Duodenal mucosa (tissue), 2 donors: ENCODE data around the gene ROPN1.
"Not testable (repeated sequence)": the region's sequence is repeated elsewhere in the genome, so short reads cannot be mapped to it uniquely, and the experiment has no call there.

Experiments used
- H3K27ac ChIP-seq: one replicate; pipeline ENCODE4 v1.7.0; 2013; ENCODE audit warnings: low read depth, low read length
- H3K27me3 ChIP-seq, 2 donors: one replicate each; pipeline ENCODE4 v1.7.0; 2013; ENCODE audit warnings: low read length in 2 of 2, control low read depth in 1 of 2; ENCODE audit not compliant: insufficient read depth in 2 of 2, control insufficient read depth in 1 of 2
- H3K36me3 ChIP-seq, 2 donors: one replicate each; pipeline ENCODE4 v1.7.0; 2013; ENCODE audit warnings: low read length in 2 of 2, control low read depth in 1 of 2; ENCODE audit not compliant: insufficient read depth in 2 of 2, control insufficient read depth in 1 of 2
- H3K4me1 ChIP-seq, 2 donors: one replicate each; pipeline ENCODE4 v1.7.0; 2013; ENCODE audit warnings: low read length in 2 of 2, control low read depth in 1 of 2; ENCODE audit not compliant: insufficient read depth in 2 of 2, control insufficient read depth in 1 of 2
- H3K4me3 ChIP-seq, 2 donors: one replicate each; pipeline ENCODE4 v1.7.0; 2013; ENCODE audit warnings: low read length in 2 of 2, low read depth in 1 of 2
- H3K9ac ChIP-seq, 2 donors: one replicate each; pipeline ENCODE4 v1.7.0; 2013; ENCODE audit warnings: low read length in 2 of 2, low read depth in 1 of 2
- H3K9me3 ChIP-seq, 2 donors: one replicate each; pipeline ENCODE4 v1.7.0; 2013; ENCODE audit warnings: low read length in 2 of 2, control low read depth in 1 of 2; ENCODE audit not compliant: control insufficient read depth in 1 of 2

Gene ROPN1

DNA sequence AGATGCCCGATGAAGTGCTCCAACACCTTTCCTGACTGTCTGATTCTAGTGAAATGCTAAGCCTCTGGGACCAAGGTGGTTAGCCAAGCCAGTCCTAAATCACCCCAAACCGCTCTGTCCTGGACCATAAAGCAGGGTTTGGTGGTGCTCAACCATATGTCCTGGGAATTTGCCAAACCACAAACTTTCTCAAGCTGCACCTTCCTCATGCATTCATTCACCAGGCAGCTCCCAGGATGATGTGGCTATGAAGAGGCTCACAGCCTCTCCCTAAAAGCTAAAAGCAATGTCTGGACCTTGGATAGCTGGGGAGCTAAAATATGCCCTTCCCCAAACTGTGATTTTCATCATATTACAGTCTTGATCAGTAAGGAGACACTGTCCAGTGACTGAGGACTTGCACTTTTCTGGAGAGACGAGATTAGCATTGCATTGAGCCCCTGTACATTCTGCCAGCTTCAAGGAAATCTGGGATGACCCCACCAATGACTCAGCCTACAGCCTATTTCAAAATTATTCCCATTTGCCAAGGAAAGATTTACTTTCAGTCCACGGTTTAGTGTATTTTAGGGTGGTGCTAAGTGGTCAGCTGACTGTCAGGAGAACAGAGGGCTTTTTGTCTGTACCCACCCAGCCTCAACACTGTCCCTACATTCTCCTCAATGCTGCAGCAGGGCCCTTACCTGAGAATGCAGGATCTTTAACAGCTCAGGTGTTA is 15.6 kb downstream of the ROPN1 start:
- H3K27ac ChIP-seq, H3K9ac ChIP-seq, H3K27me3 ChIP-seq, H3K4me1 ChIP-seq, H3K36me3 ChIP-seq, H3K4me3 ChIP-seq, H3K9me3 ChIP-seq: not testable (repeated sequence)

DNA sequence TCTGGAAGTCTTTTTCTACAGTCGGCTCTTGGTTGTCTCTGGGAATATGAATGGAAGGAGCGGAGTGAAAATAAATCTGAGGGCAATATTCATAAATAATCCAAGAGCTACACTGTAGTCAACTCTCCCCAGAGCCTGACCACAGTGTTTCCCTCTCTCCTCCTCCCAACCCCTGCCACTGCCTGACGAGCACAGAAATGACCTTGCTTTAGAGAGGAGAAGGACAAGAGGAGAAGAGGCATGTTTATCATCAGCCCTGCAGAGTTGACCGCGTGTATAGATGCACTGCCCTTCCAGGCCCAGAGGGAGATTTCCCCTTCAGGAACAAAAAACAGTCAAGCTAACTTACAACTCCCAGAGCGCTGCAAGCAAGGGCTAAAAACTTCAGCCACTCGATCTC is 16.9 kb downstream of the ROPN1 start:
- H3K9ac ChIP-seq, H3K27me3 ChIP-seq, H3K4me1 ChIP-seq, H3K4me3 ChIP-seq, H3K9me3 ChIP-seq, H3K36me3 ChIP-seq, H3K27ac ChIP-seq: not testable (repeated sequence)

DNA sequence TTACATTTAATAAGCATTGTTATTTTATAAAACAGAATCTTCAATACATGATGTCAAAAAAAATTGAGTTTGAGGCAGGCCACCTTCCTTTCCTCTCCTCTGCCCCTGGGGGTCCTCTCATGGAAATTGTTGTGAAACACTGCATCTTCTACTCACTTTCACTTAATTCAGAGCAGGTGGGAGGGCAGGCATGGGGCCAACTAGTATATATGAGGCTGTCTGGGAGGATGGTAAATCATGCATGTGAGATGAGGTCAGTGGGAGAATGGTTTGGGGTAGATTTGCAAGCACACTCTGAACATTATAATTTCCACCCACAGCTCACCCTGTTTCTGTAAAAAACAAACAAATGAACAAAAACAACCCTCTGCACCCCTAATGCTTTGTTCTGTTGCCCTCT is 20.5 kb downstream of the ROPN1 start:
- H3K36me3 ChIP-seq: no peaks in the 10 kb centered on the region
- no peaks in the 10 kb centered on the region for H3K9me3 ChIP-seq
- no peaks in the 10 kb centered on the region for H3K27me3 ChIP-seq
- H3K9ac ChIP-seq: no peak overlapping the region
- no peak overlapping the region for H3K27ac ChIP-seq
- H3K4me1 ChIP-seq: no peaks in the 10 kb centered on the region
- H3K4me3 ChIP-seq: no peak overlapping the region

DNA sequence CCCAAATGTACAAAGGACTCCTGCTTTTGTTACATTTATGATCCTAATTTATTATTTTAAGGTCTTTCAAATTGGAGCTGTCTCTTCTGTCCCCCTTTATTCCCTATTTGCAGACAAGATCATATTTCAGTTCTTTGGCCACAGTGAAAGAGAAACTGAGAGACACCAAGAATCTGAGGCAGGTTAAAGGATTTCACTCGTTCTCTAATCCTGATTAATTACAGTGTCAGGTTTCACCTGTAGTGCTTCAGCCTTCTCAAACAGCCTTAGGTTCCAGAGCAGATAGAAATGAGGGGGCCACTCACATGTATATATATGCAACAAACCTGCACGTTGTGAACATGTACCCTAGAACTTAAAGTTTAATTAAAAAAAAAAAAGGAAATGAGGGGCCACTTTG is 24.7 kb downstream of the ROPN1 start:
- not testable (repeated sequence) for H3K9ac ChIP-seq, H3K4me1 ChIP-seq

DNA sequence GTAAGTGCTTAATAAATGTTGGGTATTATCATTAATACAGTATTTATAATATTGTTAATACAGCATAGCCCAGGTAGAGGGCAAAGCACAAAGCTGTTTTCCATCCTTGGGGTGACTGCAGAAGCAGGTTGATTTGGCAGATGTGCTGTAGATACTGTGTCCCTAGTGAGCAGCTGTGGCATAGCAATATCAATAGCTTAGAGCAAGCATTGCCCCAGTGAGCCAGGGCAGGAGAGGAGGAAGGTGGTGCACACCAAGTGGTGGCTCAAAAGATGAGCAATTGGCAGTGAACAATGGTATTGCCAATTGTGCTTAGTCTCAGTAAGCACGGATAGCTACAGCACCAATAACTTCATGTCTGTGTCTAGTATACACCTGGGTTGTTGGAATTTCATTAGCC is 25.1 kb downstream of the ROPN1 start:
- H3K36me3 ChIP-seq, H3K4me1 ChIP-seq, H3K27me3 ChIP-seq, H3K9ac ChIP-seq, H3K9me3 ChIP-seq, H3K27ac ChIP-seq, H3K4me3 ChIP-seq: not testable (repeated sequence)

More for the DNA sequence above, 24.7 kb downstream of the ROPN1 start:
- not testable (repeated sequence) for H3K27me3 ChIP-seq, H3K36me3 ChIP-seq, H3K9me3 ChIP-seq, H3K27ac ChIP-seq, H3K4me3 ChIP-seq

DNA sequence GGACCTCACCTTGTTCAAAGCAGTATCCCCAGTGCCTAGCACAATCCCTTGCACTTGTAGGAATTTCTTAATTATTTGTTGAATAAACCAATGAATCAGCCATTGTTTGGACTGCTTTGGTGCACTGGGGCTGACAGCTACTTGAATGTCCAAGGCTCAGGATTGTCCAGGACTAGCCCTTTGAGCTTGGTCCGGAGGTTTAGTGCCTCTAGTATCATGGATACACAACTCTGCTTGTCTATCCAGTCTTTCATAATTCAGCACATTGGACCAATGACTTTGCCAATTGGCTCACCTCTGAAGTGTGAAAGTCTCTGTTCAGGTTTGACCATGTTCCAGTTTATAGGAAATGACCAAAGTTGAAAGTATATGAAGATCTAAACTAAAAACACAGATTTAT is 27.1 kb downstream of the ROPN1 start:
- not testable (repeated sequence) for H3K27me3 ChIP-seq, H3K4me3 ChIP-seq

DNA sequence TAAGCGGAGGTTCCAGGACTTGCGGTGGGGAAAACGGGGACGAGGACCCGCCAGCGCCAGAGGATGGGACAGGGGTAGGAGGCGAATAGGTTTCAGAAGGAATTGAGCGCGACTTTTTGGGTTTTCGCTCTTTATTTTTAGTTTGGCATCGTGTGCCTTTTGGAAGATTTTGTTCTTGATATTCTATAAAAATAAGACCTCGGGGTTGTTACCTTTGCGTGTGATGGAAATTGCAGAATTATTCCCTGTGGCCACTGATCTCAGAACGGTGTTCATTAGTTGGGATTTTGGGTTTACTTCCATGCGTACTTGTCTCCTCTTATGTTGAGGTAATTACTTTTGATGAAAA is 30.4 kb downstream of the ROPN1 start:
- H3K27ac ChIP-seq: peak overlapping the region; percentile 43
- peak overlapping the region; percentile 90 to 97 for H3K4me3 ChIP-seq
- peaks cover 0 to under 1% of the 10 kb centered on the region in 2 donors for H3K36me3 ChIP-seq
- peaks cover 0 to 9% of the 10 kb centered on the region in 2 donors for H3K4me1 ChIP-seq
- H3K9ac ChIP-seq: peak overlapping the region; percentile 86 to 96
- H3K9me3 ChIP-seq: no peaks in the 10 kb centered on the region
- H3K27me3 ChIP-seq: no peaks in the 10 kb centered on the region

More for the DNA sequence above, 27.1 kb downstream of the ROPN1 start:
- not testable (repeated sequence) for H3K4me1 ChIP-seq, H3K36me3 ChIP-seq, H3K27ac ChIP-seq, H3K9ac ChIP-seq, H3K9me3 ChIP-seq

DNA sequence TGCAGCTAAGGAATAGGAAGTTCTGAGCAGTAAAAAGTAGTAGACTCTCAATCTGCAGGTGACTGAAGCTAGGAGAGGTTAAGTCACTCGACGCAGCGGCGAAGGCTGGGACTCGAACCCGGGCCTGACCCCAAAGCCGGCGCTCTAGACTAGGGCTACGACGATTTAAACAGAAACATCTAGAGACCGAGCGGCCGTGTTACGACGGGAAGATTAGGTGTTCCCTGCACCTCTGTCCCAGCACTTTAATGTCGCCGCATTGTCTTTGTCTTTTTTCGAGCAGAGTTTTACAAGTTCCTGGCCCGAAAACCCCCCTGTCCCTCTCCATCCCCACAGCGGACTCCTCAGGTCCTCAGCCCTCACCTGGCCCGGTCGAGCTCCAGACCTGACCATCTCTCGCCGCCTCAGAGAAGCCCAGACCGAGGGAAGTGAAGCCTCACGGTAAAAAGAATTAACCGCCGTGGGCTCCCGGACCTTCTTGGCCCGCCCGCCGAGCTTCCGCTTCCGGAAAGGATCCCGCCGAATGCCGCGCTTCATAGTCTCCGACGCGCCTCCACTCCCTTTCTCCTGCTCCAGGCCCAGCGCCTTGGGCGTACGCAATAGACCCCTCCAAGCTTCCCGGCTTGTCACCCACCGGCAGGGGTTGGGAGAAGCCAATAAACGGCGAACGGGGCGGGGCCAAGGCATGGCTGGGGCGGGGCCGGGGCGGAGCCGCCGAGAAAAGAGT is 31.0 kb downstream of the ROPN1 start, which contains the start of gene CCDC14:
Gene CCDC14, minus strand, starts transcription at position 449 of the 727 bp plus-strand sequence. Its CDS starts 56 bp downstream, at position 393.
- no peaks in the 10 kb centered on the region for H3K9me3 ChIP-seq
- H3K36me3 ChIP-seq: peaks cover 0 to 4% of the 10 kb centered on the region in 2 donors
- peaks cover 0 to 9% of the 10 kb centered on the region in 2 donors for H3K4me1 ChIP-seq
- H3K9ac ChIP-seq: peak within 1 kb of the TSS; percentile 86 to 96
- no peaks in the 10 kb centered on the region for H3K27me3 ChIP-seq
- H3K4me3 ChIP-seq: peak within 1 kb of the TSS; percentile 90 to 97
- peak within 1 kb of the TSS; percentile 43 for H3K27ac ChIP-seq

DNA sequence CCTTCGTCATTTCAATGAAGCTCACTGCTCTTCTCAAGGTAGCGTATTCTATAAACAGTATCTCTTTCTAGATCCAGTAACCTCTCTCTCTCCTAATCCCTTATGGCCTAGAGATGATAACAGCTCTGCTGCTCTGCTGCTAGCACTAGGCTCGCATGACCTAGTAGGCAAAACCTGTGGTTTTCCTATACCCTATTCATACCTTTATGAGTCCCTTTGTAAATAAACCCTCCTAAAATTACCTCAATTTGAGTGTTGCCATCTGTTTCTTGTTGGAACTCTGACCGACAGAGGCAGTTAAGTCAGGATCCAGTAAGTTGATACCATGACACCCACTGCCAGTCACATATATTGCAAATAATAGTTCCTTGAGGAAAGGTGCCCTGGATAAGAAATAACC is 38.2 kb downstream of the ROPN1 start:
- Histone ChIP-seq H3K9ac (no peak overlapping the region), H3K4me3 (no peak overlapping the region), H3K36me3 (peaks cover 17 to 18% of the 10 kb centered on the region in 2 donors), H3K27me3 (no peaks in the 10 kb centered on the region), H3K27ac (no peak overlapping the region), H3K9me3 (no peaks in the 10 kb centered on the region), H3K4me1 (no peaks in the 10 kb centered on the region)

DNA sequence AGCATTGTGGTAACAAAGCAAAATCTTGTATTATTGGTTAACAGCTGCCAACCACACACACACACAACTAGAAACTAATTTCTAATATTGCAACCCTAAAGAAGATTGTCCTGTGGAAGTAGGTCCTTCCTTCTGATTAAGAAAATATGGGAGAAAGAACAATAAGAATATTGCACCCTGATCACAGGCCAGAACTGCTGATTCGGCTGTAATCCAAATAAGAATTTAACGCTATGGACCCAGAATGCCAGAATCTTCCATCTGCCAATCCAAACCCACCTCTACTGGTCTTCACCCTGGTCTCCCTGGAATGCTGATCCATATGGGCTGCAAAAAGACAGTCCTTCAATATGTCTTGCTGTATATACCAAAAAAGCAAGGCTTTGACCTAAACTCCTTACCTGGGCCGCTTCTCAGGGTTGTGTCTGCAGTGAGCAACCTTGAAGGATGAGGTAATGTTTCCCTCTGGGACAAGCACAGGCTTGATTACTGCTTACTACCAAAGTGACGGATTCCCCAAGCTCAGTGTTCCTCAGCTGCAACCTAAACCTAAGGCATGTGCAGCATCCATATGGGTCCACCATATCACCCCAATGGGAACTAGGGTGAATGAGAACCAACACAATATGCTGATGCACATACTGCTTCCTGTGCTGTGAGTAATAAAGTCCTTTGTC is 38.9 kb downstream of the ROPN1 start:
- no peak overlapping the region for H3K27ac ChIP-seq
- no peak overlapping the region for H3K9ac ChIP-seq
- H3K36me3 ChIP-seq: peaks cover 18 to 22% of the 10 kb centered on the region in 2 donors
- H3K4me1 ChIP-seq: no peaks in the 10 kb centered on the region
- no peak overlapping the region for H3K4me3 ChIP-seq
- H3K9me3 ChIP-seq: no peaks in the 10 kb centered on the region
- no peaks in the 10 kb centered on the region for H3K27me3 ChIP-seq
